Ovary (tissue), 3 donors: ENCODE data around the gene FBXO8.

Source experiments
- POLR2A ChIP-seq: fragments of 450-650 bp; IDR thresholded peaks from one replicate; pipeline ENCODE4 v1.6.1; 2017; ENCODE audit warnings: antibody characterized with exemption, mild to moderate bottlenecking, moderate library complexity
- TF ChIP-seq, protein P1 (sequence below), 3 donors: fragments of 450-650 bp in 2 of 3; fragments of 200-600 bp in 1 of 3; IDR thresholded peaks; one replicate each; pipeline versions ENCODE4 v1.5.1 to v1.8.0; 2016 to 2022; ENCODE audit warnings: antibody characterized with exemption in 3 of 3, mild to moderate bottlenecking in 1 of 3
- donor health status: DM: no; HTN: no; CAD: no.

DNA sequence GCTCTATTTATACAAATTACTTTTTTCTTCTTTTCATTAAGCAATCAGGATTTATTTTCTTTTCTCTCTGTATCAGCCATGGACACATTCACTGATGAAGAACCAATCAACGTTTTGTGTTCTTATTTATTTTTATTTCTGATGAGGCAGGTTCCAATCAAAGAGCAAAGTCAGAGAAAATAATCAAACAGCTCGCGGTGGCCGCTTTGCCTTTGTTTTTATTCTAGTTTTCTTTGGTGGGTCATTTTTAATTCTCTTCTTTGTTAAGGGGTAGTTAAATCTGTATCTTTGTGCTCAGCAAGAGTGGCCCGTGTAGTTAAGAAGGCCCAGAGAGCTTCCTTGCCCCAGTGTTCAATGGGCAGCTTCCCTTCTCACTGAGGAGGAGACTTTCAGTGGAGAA, 71.4 kb downstream of the FBXO8 start:
- TF ChIP-seq, protein P1, sequence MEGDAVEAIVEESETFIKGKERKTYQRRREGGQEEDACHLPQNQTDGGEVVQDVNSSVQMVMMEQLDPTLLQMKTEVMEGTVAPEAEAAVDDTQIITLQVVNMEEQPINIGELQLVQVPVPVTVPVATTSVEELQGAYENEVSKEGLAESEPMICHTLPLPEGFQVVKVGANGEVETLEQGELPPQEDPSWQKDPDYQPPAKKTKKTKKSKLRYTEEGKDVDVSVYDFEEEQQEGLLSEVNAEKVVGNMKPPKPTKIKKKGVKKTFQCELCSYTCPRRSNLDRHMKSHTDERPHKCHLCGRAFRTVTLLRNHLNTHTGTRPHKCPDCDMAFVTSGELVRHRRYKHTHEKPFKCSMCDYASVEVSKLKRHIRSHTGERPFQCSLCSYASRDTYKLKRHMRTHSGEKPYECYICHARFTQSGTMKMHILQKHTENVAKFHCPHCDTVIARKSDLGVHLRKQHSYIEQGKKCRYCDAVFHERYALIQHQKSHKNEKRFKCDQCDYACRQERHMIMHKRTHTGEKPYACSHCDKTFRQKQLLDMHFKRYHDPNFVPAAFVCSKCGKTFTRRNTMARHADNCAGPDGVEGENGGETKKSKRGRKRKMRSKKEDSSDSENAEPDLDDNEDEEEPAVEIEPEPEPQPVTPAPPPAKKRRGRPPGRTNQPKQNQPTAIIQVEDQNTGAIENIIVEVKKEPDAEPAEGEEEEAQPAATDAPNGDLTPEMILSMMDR (IDR thresholded peaks at IDR 0.05), result no peak
- TF ChIP-seq POLR2A, result no peak
